SK-N-SH (cell line): ENCODE measurements around the gene NTRK2. TPM values are rescaled to one million over a fixed set of nuclear protein-coding genes. Genes with fewer than 3 reads are reported as not detected.

Experiments
- CTCF ChIA-PET: fragments of 300-600, 350-600 bp; formaldehyde crosslinking; extraction: SDS; loops from one replicate; lab custom pipeline; 2021; lab: Yijun Ruan, JAX
- POLR2A ChIA-PET: fragments of 350-600 bp; sonication (Branson Sonifier 250); formaldehyde crosslinking; extraction: SDS; loops from one replicate; lab custom pipeline; 2020; ENCODE audit warnings: antibody characterized with exemption, inconsistent platforms; lab: Yijun Ruan, JAX
- DNase-seq: peaks from one replicate; pipeline ENCODE4 v3.0.0; 2012
- H2AFZ ChIP-seq: fragments of 200-600 bp; sonication (generic); 2 replicates; pipeline ENCODE4 v1.8.1; 2016; ENCODE audit warnings: antibody characterized with exemption, mild to moderate bottlenecking, low read depth
- H3F3A ChIP-seq: fragments of 200-600 bp; sonication (generic); replicated peaks from 2 replicates; pipeline ENCODE3; 2016; ENCODE audit warnings: antibody characterized with exemption, mild to moderate bottlenecking; ENCODE audit not compliant: insufficient read depth
- H3K27ac ChIP-seq, 2 experiments: fragments of 200-500 bp in 1 of 2; fragments of 200-600 bp in 1 of 2; sonication (Bioruptor generic) in 1 of 2; sonication (generic), shearing (Covaris generic) in 1 of 2; 2 replicates each; pipeline versions ENCODE4 v1.5.1 to v1.6.1; 2014 to 2016; ENCODE audit warnings: low read depth in 2 of 2, inconsistent platforms in 1 of 2, low read length in 1 of 2, mild to moderate bottlenecking in 1 of 2, mixed read lengths in 1 of 2
- H3K27me3 ChIP-seq: fragments of 200-600 bp; sonication (generic), shearing (Covaris generic); 2 replicates; pipeline ENCODE4 v1.6.1; 2016; ENCODE audit warnings: mixed run types; ENCODE audit not compliant: insufficient read depth
- H3K36me3 ChIP-seq, 2 experiments: fragments of 200-500 bp in 1 of 2; fragments of 200-600 bp in 1 of 2; sonication (Bioruptor generic) in 1 of 2; sonication (generic) in 1 of 2; replicated peaks in 1 of 2; 2 replicates each; pipeline versions ENCODE3 to v1.5.1; 2014 to 2016; ENCODE audit warnings: low read length in 1 of 2, mild to moderate bottlenecking in 1 of 2; ENCODE audit not compliant: insufficient read depth in 2 of 2, control insufficient read depth in 1 of 2
- H3K4me1 ChIP-seq, 2 experiments: fragments of 200-500 bp in 1 of 2; fragments of 200-600 bp in 1 of 2; sonication (Bioruptor generic) in 1 of 2; sonication (generic), shearing (Covaris generic) in 1 of 2; 2 replicates each; pipeline versions ENCODE4 v1.5.1 to v1.6.1; 2014 to 2016; ENCODE audit warnings: low read depth in 1 of 2, low read length in 1 of 2, mixed run types in 1 of 2; ENCODE audit not compliant: insufficient read depth in 2 of 2, control insufficient read depth in 1 of 2
- H3K4me2 ChIP-seq: fragments of 200-600 bp; sonication (generic), shearing (Covaris generic); 2 replicates; pipeline ENCODE4 v1.6.1; 2017; ENCODE audit warnings: mixed run types
- H3K4me3 ChIP-seq, 2 experiments: fragments of 200-500 bp in 1 of 2; fragments of 200-600 bp in 1 of 2; sonication (Bioruptor generic) in 1 of 2; sonication (generic), shearing (Covaris generic) in 1 of 2; 2 replicates each; pipeline versions ENCODE4 v1.5.1 to v1.8.1; 2014 to 2016; ENCODE audit warnings: low read depth in 2 of 2, inconsistent platforms in 1 of 2, low read length in 1 of 2, mild to moderate bottlenecking in 1 of 2, mixed read lengths in 1 of 2, moderate library complexity in 1 of 2
- H3K79me2 ChIP-seq: fragments of 200-600 bp; sonication (generic); 2 replicates; pipeline ENCODE4 v1.8.1; 2017; ENCODE audit warnings: mild to moderate bottlenecking; ENCODE audit not compliant: insufficient read depth
- H3K9ac ChIP-seq: fragments of 200-600 bp; sonication (generic); 2 replicates; pipeline ENCODE4 v1.6.1; 2017; ENCODE audit warnings: mixed run types
- H3K9me2 ChIP-seq: fragments of 200-600 bp; sonication (generic); 2 replicates; pipeline ENCODE4 v1.6.1; 2017; ENCODE audit warnings: mixed run types
- H3K9me3 ChIP-seq: fragments of 200-600 bp; sonication (generic); 2 replicates; pipeline ENCODE4 v1.6.1; 2017; ENCODE audit warnings: mixed run types, mild to moderate bottlenecking, moderate library complexity
- H4K20me1 ChIP-seq: fragments of 200-600 bp; sonication (generic); 2 replicates; pipeline ENCODE4 v1.6.1; 2017; ENCODE audit warnings: mild to moderate bottlenecking, mixed run types; ENCODE audit not compliant: insufficient read depth
- EP300 ChIP-seq, 2 experiments: IDR thresholded peaks; 2 replicates each; pipeline versions ENCODE4 v1.4.0 to v1.6.1; 2012; ENCODE audit warnings: borderline replicate concordance in 1 of 2, low read depth in 1 of 2, low read length in 1 of 2
- FOXJ3 ChIP-seq: sonication (generic); formaldehyde crosslinking; IDR thresholded peaks from 2 replicates; pipeline ENCODE4 v1.5.1; 2020; ENCODE audit warnings: mild to moderate bottlenecking, missing genetic modification reagents
- FOXM1 ChIP-seq: IDR thresholded peaks from 2 replicates; pipeline ENCODE4 v1.4.0; 2012; ENCODE audit warnings: low read depth, mild to moderate bottlenecking
- GATA2 ChIP-seq: sonication (generic); formaldehyde crosslinking; IDR thresholded peaks from 2 replicates; pipeline ENCODE4 v1.5.0; 2020; ENCODE audit warnings: mild to moderate bottlenecking, missing genetic modification reagents
- JUND ChIP-seq: IDR thresholded peaks from 2 replicates; pipeline ENCODE4 v1.4.0; 2012
- MEF2A ChIP-seq: IDR thresholded peaks from 2 replicates; pipeline ENCODE4 v1.4.0; 2012; ENCODE audit warnings: low read depth, borderline replicate concordance
- MXI1 ChIP-seq: IDR thresholded peaks from 2 replicates; pipeline ENCODE4 v1.6.1; 2012; ENCODE audit warnings: mild to moderate bottlenecking, low read depth, low read length, improper control_type of control experiment
- NFIC ChIP-seq: IDR thresholded peaks from 2 replicates; pipeline ENCODE4 v1.4.0; 2012; ENCODE audit warnings: borderline replicate concordance
- POLR2AphosphoS5 ChIP-seq: IDR thresholded peaks from 2 replicates; pipeline ENCODE4 v1.6.1; 2012; ENCODE audit warnings: low read depth, low read length
- RCOR1 ChIP-seq: fragments of 150-350 bp; IDR thresholded peaks from 2 replicates; pipeline ENCODE4 v1.6.1; 2017; ENCODE audit warnings: antibody characterized with exemption, low read length
- SIN3A ChIP-seq: IDR thresholded peaks from 2 replicates; pipeline ENCODE4 v1.6.1; 2012; ENCODE audit warnings: low read depth, mild to moderate bottlenecking, low read length, moderate library complexity, borderline replicate concordance
- TAF1 ChIP-seq: IDR thresholded peaks from 2 replicates; pipeline ENCODE4 v1.6.1; 2012; ENCODE audit warnings: low read depth, mild to moderate bottlenecking, low read length, moderate library complexity, borderline replicate concordance
- TCF12 ChIP-seq: IDR thresholded peaks from 2 replicates; pipeline ENCODE4 v1.4.0; 2012
- WGBS: methylation state at CpG from one replicate; pipeline ENCODE4 v1.1.6; 2017; ENCODE audit warnings: low lambda C conversion rate; 5-methylcytosine and 5-hydroxymethylcytosine counted together
- polyA plus RNA-seq, 3 experiments: library from polyadenylated mRNA; depleted of rRNA; stranded (reverse); fragments of >200 nt; gene quantifications; 2 replicates each; pipeline ENCODE4 v1.2.3, GENCODE V29; 2012
- TF ChIP-seq, protein P1 (sequence below): IDR thresholded peaks from 2 replicates; pipeline ENCODE4 v1.6.1; 2012; ENCODE audit warnings: mild to moderate bottlenecking, low read depth, low read length, moderate library complexity
- TF ChIP-seq, protein P2 (sequence below): IDR thresholded peaks from 2 replicates; pipeline ENCODE4; 2012
- TF ChIP-seq, protein P3 (sequence below): fragments of 200-600 bp; sonication (generic); IDR thresholded peaks from 2 replicates; pipeline ENCODE4 v1.6.1; 2017; ENCODE audit warnings: antibody characterized with exemption, mild to moderate bottlenecking, moderate library complexity
- TF ChIP-seq, protein P4 (sequence below): IDR thresholded peaks from 2 replicates; pipeline ENCODE4 v1.4.0; 2012; ENCODE audit warnings: low read depth

Gene NTRK2
- polyA plus RNA-seq, 1 of the 3 experiments (the other 2 are of a cell fraction) = 0.05 TPM

DNA sequence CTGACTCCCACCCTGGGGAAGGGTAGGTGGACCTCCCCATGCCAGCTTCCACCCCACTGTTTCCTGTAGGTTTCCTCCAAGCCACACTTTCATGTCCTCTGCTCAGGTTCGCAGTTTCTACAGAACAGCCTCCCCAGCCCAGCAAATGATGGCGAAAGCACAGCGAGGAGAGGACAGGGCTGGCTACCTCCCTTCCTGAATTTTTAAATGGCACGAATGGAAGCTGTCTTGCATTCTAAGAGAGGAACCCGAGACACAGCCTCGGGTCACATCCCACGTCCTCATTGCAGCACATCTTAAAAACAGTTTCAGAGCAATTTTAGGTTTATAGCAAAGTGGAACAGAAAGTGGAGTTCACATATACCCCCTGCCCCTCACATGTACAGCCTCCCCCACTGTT is 330.3 kb downstream of the NTRK2 start:
- no peaks in the 10 kb centered on the region for H3K36me3 ChIP-seq
- POLR2A ChIA-PET = no interaction called here
- H3K4me3 ChIP-seq = no peak overlapping the region
- WGBS = 28% methylated on average over 7 of the region's 7 CpGs
- no peak overlapping the region for H3K4me2 ChIP-seq
- no peaks in the 10 kb centered on the region for H4K20me1 ChIP-seq
- no peaks in the 10 kb centered on the region for H3K9me3 ChIP-seq
- H3K9ac ChIP-seq = no peak overlapping the region
- H2AFZ ChIP-seq = no peak overlapping the region
- DNase-seq = no peak
- H3K27ac ChIP-seq = no peak overlapping the region
- H3F3A ChIP-seq = no peaks in the 10 kb centered on the region
- H3K27me3 ChIP-seq = no peaks in the 10 kb centered on the region
- H3K4me1 ChIP-seq = peaks cover 0 to 8% of the 10 kb centered on the region in 2 experiments; a peak in 1 of 4 replicates
- CTCF ChIA-PET = no interaction called here
- H3K79me2 ChIP-seq = no peaks in the 10 kb centered on the region
- TF ChIP-seq MEF2A = no peak
- no peak for TF ChIP-seq EP300 (IDR thresholded peaks at IDR 0.05; ENCODE audit: borderline replicate concordance in 1 of 2, low read depth in 1 of 2, low read length in 1 of 2)
- TF ChIP-seq, protein P1, sequence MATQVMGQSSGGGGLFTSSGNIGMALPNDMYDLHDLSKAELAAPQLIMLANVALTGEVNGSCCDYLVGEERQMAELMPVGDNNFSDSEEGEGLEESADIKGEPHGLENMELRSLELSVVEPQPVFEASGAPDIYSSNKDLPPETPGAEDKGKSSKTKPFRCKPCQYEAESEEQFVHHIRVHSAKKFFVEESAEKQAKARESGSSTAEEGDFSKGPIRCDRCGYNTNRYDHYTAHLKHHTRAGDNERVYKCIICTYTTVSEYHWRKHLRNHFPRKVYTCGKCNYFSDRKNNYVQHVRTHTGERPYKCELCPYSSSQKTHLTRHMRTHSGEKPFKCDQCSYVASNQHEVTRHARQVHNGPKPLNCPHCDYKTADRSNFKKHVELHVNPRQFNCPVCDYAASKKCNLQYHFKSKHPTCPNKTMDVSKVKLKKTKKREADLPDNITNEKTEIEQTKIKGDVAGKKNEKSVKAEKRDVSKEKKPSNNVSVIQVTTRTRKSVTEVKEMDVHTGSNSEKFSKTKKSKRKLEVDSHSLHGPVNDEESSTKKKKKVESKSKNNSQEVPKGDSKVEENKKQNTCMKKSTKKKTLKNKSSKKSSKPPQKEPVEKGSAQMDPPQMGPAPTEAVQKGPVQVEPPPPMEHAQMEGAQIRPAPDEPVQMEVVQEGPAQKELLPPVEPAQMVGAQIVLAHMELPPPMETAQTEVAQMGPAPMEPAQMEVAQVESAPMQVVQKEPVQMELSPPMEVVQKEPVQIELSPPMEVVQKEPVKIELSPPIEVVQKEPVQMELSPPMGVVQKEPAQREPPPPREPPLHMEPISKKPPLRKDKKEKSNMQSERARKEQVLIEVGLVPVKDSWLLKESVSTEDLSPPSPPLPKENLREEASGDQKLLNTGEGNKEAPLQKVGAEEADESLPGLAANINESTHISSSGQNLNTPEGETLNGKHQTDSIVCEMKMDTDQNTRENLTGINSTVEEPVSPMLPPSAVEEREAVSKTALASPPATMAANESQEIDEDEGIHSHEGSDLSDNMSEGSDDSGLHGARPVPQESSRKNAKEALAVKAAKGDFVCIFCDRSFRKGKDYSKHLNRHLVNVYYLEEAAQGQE = no peak
- TF ChIP-seq POLR2AphosphoS5 = no peak
- no peak for TF ChIP-seq GATA2
- no peak for TF ChIP-seq RCOR1
- no peak for TF ChIP-seq FOXJ3 (CRISPR knock-in tag)
- TF ChIP-seq TCF12 = no peak
- TF ChIP-seq TAF1 = no peak
- TF ChIP-seq FOXM1 = no peak
- no peak for TF ChIP-seq SIN3A
- no peak for TF ChIP-seq MXI1
- TF ChIP-seq, protein P2, sequence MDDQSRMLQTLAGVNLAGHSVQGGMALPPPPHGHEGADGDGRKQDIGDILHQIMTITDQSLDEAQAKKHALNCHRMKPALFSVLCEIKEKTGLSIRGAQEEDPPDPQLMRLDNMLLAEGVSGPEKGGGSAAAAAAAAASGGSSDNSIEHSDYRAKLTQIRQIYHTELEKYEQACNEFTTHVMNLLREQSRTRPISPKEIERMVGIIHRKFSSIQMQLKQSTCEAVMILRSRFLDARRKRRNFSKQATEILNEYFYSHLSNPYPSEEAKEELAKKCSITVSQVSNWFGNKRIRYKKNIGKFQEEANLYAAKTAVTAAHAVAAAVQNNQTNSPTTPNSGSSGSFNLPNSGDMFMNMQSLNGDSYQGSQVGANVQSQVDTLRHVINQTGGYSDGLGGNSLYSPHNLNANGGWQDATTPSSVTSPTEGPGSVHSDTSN = no peak
- TF ChIP-seq, protein P3, sequence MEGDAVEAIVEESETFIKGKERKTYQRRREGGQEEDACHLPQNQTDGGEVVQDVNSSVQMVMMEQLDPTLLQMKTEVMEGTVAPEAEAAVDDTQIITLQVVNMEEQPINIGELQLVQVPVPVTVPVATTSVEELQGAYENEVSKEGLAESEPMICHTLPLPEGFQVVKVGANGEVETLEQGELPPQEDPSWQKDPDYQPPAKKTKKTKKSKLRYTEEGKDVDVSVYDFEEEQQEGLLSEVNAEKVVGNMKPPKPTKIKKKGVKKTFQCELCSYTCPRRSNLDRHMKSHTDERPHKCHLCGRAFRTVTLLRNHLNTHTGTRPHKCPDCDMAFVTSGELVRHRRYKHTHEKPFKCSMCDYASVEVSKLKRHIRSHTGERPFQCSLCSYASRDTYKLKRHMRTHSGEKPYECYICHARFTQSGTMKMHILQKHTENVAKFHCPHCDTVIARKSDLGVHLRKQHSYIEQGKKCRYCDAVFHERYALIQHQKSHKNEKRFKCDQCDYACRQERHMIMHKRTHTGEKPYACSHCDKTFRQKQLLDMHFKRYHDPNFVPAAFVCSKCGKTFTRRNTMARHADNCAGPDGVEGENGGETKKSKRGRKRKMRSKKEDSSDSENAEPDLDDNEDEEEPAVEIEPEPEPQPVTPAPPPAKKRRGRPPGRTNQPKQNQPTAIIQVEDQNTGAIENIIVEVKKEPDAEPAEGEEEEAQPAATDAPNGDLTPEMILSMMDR = no peak
- TF ChIP-seq, protein P4, sequence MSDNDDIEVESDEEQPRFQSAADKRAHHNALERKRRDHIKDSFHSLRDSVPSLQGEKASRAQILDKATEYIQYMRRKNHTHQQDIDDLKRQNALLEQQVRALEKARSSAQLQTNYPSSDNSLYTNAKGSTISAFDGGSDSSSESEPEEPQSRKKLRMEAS = no peak
- TF ChIP-seq NFIC = no peak
- no peak for TF ChIP-seq JUND
- TF ChIP-seq, all 33 proteins: peak for 0
- H3K9me2 ChIP-seq = no peaks in the 10 kb centered on the region
